Thoracic aorta (tissue), 2 donors: ENCODE measurements around the gene ZNF746. TPM values are rescaled to one million over a fixed set of nuclear protein-coding genes. Genes with fewer than 3 reads are reported as not detected.

Source experiments
- ATAC-seq: fragments of 150-250 bp; one replicate; pipeline ENCODE4 v1.8.0; 2017; ENCODE audit warnings: low read depth; ENCODE audit not compliant: insufficient number of reproducible peaks, low FRiP score
- DNase-seq: peaks from one replicate; pipeline ENCODE4 v3.0.0-alpha.2; 2020; ENCODE audit warnings: low spot score
- H3K27ac ChIP-seq, 2 donors: fragments of 200-600 bp; sonication (generic); 1 replicate in 1 of 2; 2 replicates in 1 of 2; pipeline ENCODE4 v1.5.1; 2016; ENCODE audit warnings: mild to moderate bottlenecking in 2 of 2, moderate library complexity in 2 of 2
- H3K27me3 ChIP-seq: fragments of 200-600 bp; sonication (generic); replicated peaks from 2 replicates; pipeline ENCODE4 v1.6.0; 2016; ENCODE audit warnings: mild to moderate bottlenecking; ENCODE audit not compliant: insufficient read depth
- H3K36me3 ChIP-seq: fragments of 200-600 bp; sonication (generic); one replicate; pipeline ENCODE4 v1.5.1; 2016
- H3K4me1 ChIP-seq, 2 donors: fragments of 200-600 bp; sonication (generic); 1 replicate in 1 of 2; 2 replicates in 1 of 2; pipeline versions ENCODE4 v1.5.1 to v1.6.0; 2016; ENCODE audit warnings: low read depth in 2 of 2, mild to moderate bottlenecking in 1 of 2; ENCODE audit not compliant: control insufficient read depth in 1 of 2
- H3K4me3 ChIP-seq: fragments of 200-600 bp; sonication (generic); 2 replicates; pipeline ENCODE4 v1.5.1; 2016; ENCODE audit warnings: mild to moderate bottlenecking
- H3K9me3 ChIP-seq: fragments of 200-600 bp; sonication (generic); 2 replicates; pipeline ENCODE4 v1.5.1; 2016
- CTCF ChIP-seq: fragments of 200-600 bp; sonication (generic); IDR thresholded peaks from one replicate; pipeline ENCODE4 v1.5.1; 2019; ENCODE audit warnings: antibody characterized with exemption
- total RNA-seq, 2 donors: library from RNA; depleted of rRNA; stranded (reverse); fragments of >200 nt; gene quantifications; one replicate each; pipeline versions ENCODE4 v1.1.0 to v1.2.3, GENCODE V29; 2016

ZNF746 gene
- total RNA-seq, 2 donors from 2014 or later: 26.0 to 39.0 TPM

- Histone ChIP-seq H3K9me3 (peaks cover 39% of the 10 kb centered on the region), H3K27me3 (no peaks in the 10 kb centered on the region), H3K4me1 (no peaks in the 10 kb centered on the region), H3K27ac (no peak overlapping the region), H3K36me3 (no peaks in the 10 kb centered on the region), H3K4me3 (no peak overlapping the region)
- no peak for ATAC-seq
- DNase-seq: no peak
- TF ChIP-seq CTCF: no peak
Observed at GRCh38 chr7:149529136-149529718, 31.6 kb upstream of the ZNF746 start.

GRCh38 chr7:149527414-149527813 lies 29.8 kb upstream of the ZNF746 start:
- Histone ChIP-seq H3K4me3 (no peak overlapping the region), H3K9me3 (peaks cover 35% of the 10 kb centered on the region), H3K27ac (no peak overlapping the region), H3K4me1 (no peaks in the 10 kb centered on the region), H3K36me3 (no peaks in the 10 kb centered on the region), H3K27me3 (no peaks in the 10 kb centered on the region)
- TF ChIP-seq CTCF: no peak
- DNase-seq: no peak
- no peak for ATAC-seq

GRCh38 chr7:149525280-149525679 lies 27.7 kb upstream of the ZNF746 start:
- no peaks in the 10 kb centered on the region for H3K36me3 ChIP-seq
- DNase-seq (no peak), ATAC-seq (no peak)
- peaks cover 25% of the 10 kb centered on the region for H3K9me3 ChIP-seq
- H3K27ac ChIP-seq: no peak overlapping the region
- no peak for TF ChIP-seq CTCF
- H3K4me3 ChIP-seq: no peak overlapping the region
- H3K4me1 ChIP-seq: no peaks in the 10 kb centered on the region
- H3K27me3 ChIP-seq: no peaks in the 10 kb centered on the region

GRCh38 chr7:149524394-149524793 lies 26.8 kb upstream of the ZNF746 start:
- H3K36me3 ChIP-seq: no peaks in the 10 kb centered on the region
- no peak for TF ChIP-seq CTCF
- H3K9me3 ChIP-seq: peaks cover 16% of the 10 kb centered on the region
- no peak overlapping the region for H3K27ac ChIP-seq
- ATAC-seq (no peak), DNase-seq (no peak)
- no peaks in the 10 kb centered on the region for H3K27me3 ChIP-seq
- no peak overlapping the region for H3K4me3 ChIP-seq
- H3K4me1 ChIP-seq: no peaks in the 10 kb centered on the region

- Histone ChIP-seq H3K9me3 (peaks cover 27% of the 10 kb centered on the region), H3K4me1 (no peaks in the 10 kb centered on the region), H3K4me3 (no peak overlapping the region), H3K36me3 (no peaks in the 10 kb centered on the region), H3K27me3 (no peaks in the 10 kb centered on the region), H3K27ac (no peak overlapping the region)
- DNase-seq (no peak), ATAC-seq (no peak)
- no peak for TF ChIP-seq CTCF
Observed at GRCh38 chr7:149510248-149510647, 12.6 kb upstream of the ZNF746 start.
